Neuronal stem cell (in vitro differentiated cells): ENCODE data around the gene LRP1B.

Source experiments
- DNase-seq: peaks from one replicate; pipeline ENCODE4 v3.0.0-alpha.2; 2013; ENCODE audit warnings: low spot score
- H2AFZ ChIP-seq: one replicate; pipeline ENCODE4 v1.6.1; 2013; ENCODE audit warnings: mild to moderate bottlenecking, low read length, inconsistent platforms
- H2AK5ac ChIP-seq: 2 replicates; pipeline ENCODE4 v1.6.1; 2013; ENCODE audit warnings: low read depth, mild to moderate bottlenecking, inconsistent platforms, low read length, moderate library complexity, mixed read lengths
- H2BK120ac ChIP-seq: 2 replicates; pipeline ENCODE4 v1.6.1; 2013; ENCODE audit warnings: low read depth, mild to moderate bottlenecking, inconsistent platforms, low read length, moderate library complexity, mixed read lengths
- H2BK12ac ChIP-seq: one replicate; pipeline ENCODE4 v1.6.1; 2013; ENCODE audit warnings: low read length, inconsistent platforms
- H2BK15ac ChIP-seq: 2 replicates; pipeline ENCODE4 v1.6.1; 2013; ENCODE audit warnings: mild to moderate bottlenecking, low read length, inconsistent platforms, mixed read lengths
- H2BK5ac ChIP-seq: one replicate; pipeline ENCODE4 v1.6.1; 2013; ENCODE audit warnings: inconsistent platforms, mild to moderate bottlenecking, low read length, moderate library complexity
- H3K14ac ChIP-seq: one replicate; pipeline ENCODE4 v1.6.1; 2013; ENCODE audit warnings: low read length, inconsistent platforms
- H3K18ac ChIP-seq: 2 replicates; pipeline ENCODE4 v1.6.1; 2013; ENCODE audit warnings: low read length, inconsistent platforms
- H3K23ac ChIP-seq: 2 replicates; pipeline ENCODE4 v1.6.1; 2013; ENCODE audit warnings: low read depth, mild to moderate bottlenecking, mixed read lengths, low read length, inconsistent platforms; ENCODE audit not compliant: poor library complexity
- H3K27ac ChIP-seq: replicated peaks from 3 replicates; pipeline ENCODE4 v1.5.1; 2013; ENCODE audit warnings: low read length, inconsistent platforms
- H3K27me3 ChIP-seq, 3 experiments: 2 replicates each; pipeline ENCODE4 v1.6.1; 2013; ENCODE audit warnings: low read length in 3 of 3, mild to moderate bottlenecking in 2 of 3, inconsistent platforms in 1 of 3, low read depth in 1 of 3, mixed read lengths in 1 of 3, moderate library complexity in 1 of 3; ENCODE audit not compliant: control insufficient read depth in 3 of 3, insufficient read depth in 3 of 3
- H3K36me3 ChIP-seq, 2 donors: replicated peaks in 1 of 2; 2 replicates each; pipeline ENCODE4 v1.6.1; 2013; ENCODE audit warnings: low read length in 2 of 2; ENCODE audit not compliant: control insufficient read depth in 2 of 2, insufficient read depth in 2 of 2
- H3K4ac ChIP-seq: 2 replicates; pipeline ENCODE4 v1.6.1; 2013; ENCODE audit warnings: inconsistent platforms, mild to moderate bottlenecking, low read length, moderate library complexity
- H3K4me1 ChIP-seq, 2 donors: 1 replicate in 1 of 2; 2 replicates in 1 of 2; pipeline ENCODE4 v1.6.1; 2013; ENCODE audit warnings: low read length in 2 of 2, low read depth in 1 of 2; ENCODE audit not compliant: control insufficient read depth in 2 of 2, insufficient read depth in 1 of 2
- H3K4me2 ChIP-seq: one replicate; pipeline ENCODE4 v1.6.1; 2013; ENCODE audit warnings: mild to moderate bottlenecking, low read length, inconsistent platforms; ENCODE audit not compliant: insufficient read depth, poor library complexity, severe bottlenecking
- H3K4me3 ChIP-seq, 2 donors: 2 replicates each; pipeline ENCODE4 v1.5.1; 2013; ENCODE audit warnings: low read length in 2 of 2, mild to moderate bottlenecking in 2 of 2, inconsistent platforms in 1 of 2, moderate library complexity in 1 of 2
- H3K79me1 ChIP-seq: one replicate; pipeline ENCODE4 v1.6.1; 2013; ENCODE audit warnings: low read depth, mild to moderate bottlenecking, inconsistent platforms, low read length, moderate library complexity
- H3K9ac ChIP-seq: one replicate; pipeline ENCODE4 v1.6.1; 2013; ENCODE audit warnings: mild to moderate bottlenecking, low read depth, low read length, inconsistent platforms; ENCODE audit not compliant: poor library complexity
- H3K9me3 ChIP-seq, 2 donors: replicated peaks in 1 of 2; 2 replicates each; pipeline versions ENCODE3 to v1.6.1; 2013; ENCODE audit warnings: low read length in 2 of 2, mild to moderate bottlenecking in 2 of 2, inconsistent platforms in 1 of 2, low read depth in 1 of 2, mixed read lengths in 1 of 2, moderate library complexity in 1 of 2; ENCODE audit not compliant: control insufficient read depth in 2 of 2, insufficient read depth in 1 of 2
- H4K8ac ChIP-seq: one replicate; pipeline ENCODE4 v1.6.1; 2013; ENCODE audit warnings: low read depth, mild to moderate bottlenecking, inconsistent platforms, low read length, moderate library complexity
- H4K91ac ChIP-seq: one replicate; pipeline ENCODE4 v1.6.1; 2013; ENCODE audit warnings: low read length, low read depth, mild to moderate bottlenecking, inconsistent platforms; ENCODE audit not compliant: poor library complexity
- WGBS, 2 donors: extraction: QIAGEN DNeasy Blood & Tissue Kit; methylation state at CpG; one replicate each; pipeline ENCODE4 v1.1.7; 2013; ENCODE audit warnings: missing lambda C conversion rate in 2 of 2, mixed read lengths in 1 of 2; ENCODE audit not compliant: insufficient read length in 2 of 2, insufficient replicate concordance in 1 of 2; ENCODE audit errors: extremely low coverage in 2 of 2; 5-methylcytosine and 5-hydroxymethylcytosine counted together

The LRP1B gene

DNA sequence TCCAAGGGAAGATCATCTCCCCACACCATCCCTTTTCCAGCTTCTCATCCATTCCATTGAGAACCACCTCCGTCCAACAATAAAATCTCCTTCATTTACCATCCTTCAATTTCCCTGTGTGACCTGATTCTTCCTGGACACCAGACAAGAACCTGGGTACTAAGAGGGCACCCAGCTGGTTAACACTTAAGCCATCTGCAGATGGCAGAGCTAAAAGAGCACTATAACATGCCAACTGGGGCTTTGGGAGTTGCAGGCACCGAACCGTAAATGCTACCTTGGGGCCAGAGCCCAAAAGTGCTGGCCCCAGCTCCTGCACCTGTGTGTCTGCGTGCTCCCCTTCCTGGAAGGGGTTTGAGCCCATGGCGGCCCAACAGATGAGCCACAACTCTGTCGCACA, 655.0 kb downstream of the LRP1B start:
- Histone ChIP-seq H3K18ac (no peak overlapping the region), H3K4me3 (no peak overlapping the region), H3K4me2 (no peak overlapping the region), H3K27ac (no peak overlapping the region), H2BK120ac (no peak overlapping the region), H4K8ac (no peak overlapping the region), H4K91ac (no peak overlapping the region), H2AFZ (no peak overlapping the region), H3K36me3 (no peaks in the 10 kb centered on the region), H3K14ac (no peak overlapping the region), H3K9ac (no peak overlapping the region), H3K4me1 (no peaks in the 10 kb centered on the region), H3K9me3 (no peaks in the 10 kb centered on the region), H2BK5ac (no peak overlapping the region), H3K79me1 (no peaks in the 10 kb centered on the region), H2BK12ac (no peak overlapping the region), H3K27me3 (no peaks in the 10 kb centered on the region), H3K4ac (no peak overlapping the region), H2BK15ac (no peak overlapping the region), H2AK5ac (no peak overlapping the region), H3K23ac (no peak overlapping the region)
- WGBS, 2 donors: no CpG with 5 or more reads among the region's 6 CpGs
- no peak for DNase-seq

- DNase-seq: no peak
- no peak overlapping the region for H3K4ac ChIP-seq
Measured at GRCh38 chr2:141468761-141469160, 662.1 kb downstream of the LRP1B start.

DNA sequence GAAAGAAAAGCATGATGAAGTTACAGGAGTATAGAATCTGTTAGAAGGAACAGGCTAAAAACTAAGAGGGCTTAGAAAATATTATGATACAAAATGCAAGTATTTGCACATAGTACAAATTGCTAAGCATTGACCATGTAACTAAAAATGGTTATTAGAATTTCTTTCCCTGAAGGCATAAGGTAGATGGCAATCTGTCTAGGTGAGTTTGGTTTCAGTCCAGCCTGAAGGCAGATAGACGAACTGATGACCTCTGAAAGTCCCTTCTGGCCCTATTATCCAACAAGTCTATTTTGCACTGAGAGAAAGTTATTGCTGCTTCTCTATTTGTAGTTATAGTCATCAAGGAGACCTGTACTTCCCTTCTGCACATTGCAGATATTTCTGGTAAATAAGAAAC, 663.5 kb downstream of the LRP1B start:
- Histone ChIP-seq H2BK15ac (no peak overlapping the region), H2BK5ac (no peak overlapping the region), H3K4me2 (no peak overlapping the region), H4K91ac (no peak overlapping the region), H2AFZ (no peak overlapping the region), H4K8ac (no peak overlapping the region), H3K4me1 (no peaks in the 10 kb centered on the region), H3K9me3 (no peaks in the 10 kb centered on the region), H3K4ac (no peak overlapping the region), H3K36me3 (no peaks in the 10 kb centered on the region), H3K18ac (no peak overlapping the region), H2BK120ac (no peak overlapping the region), H3K9ac (no peak overlapping the region), H2AK5ac (no peak overlapping the region), H3K79me1 (no peaks in the 10 kb centered on the region), H2BK12ac (no peak overlapping the region), H3K27me3 (no peaks in the 10 kb centered on the region), H3K27ac (no peak overlapping the region), H3K14ac (no peak overlapping the region), H3K4me3 (no peak overlapping the region), H3K23ac (no peak overlapping the region)
- no peak for DNase-seq
- no CpG with 5 or more reads among the region's 1 CpG for WGBS, 2 donors

More at GRCh38 chr2:141468761-141469160, 662.1 kb downstream of the LRP1B start:
- H3K79me1 ChIP-seq: no peaks in the 10 kb centered on the region
- H2BK5ac ChIP-seq: no peak overlapping the region
- WGBS, 2 donors: no CpG with 5 or more reads among the region's 6 CpGs
- no peak overlapping the region for H4K91ac ChIP-seq
- no peak overlapping the region for H2BK12ac ChIP-seq
- no peak overlapping the region for H3K9ac ChIP-seq
- no peak overlapping the region for H4K8ac ChIP-seq
- H3K4me1 ChIP-seq: no peaks in the 10 kb centered on the region
- H3K4me3 ChIP-seq: no peak overlapping the region
- no peak overlapping the region for H2AFZ ChIP-seq
- no peak overlapping the region for H3K4me2 ChIP-seq
- H3K14ac ChIP-seq: no peak overlapping the region
- H3K23ac ChIP-seq: no peak overlapping the region
- no peaks in the 10 kb centered on the region for H3K36me3 ChIP-seq
- no peak overlapping the region for H3K27ac ChIP-seq
- H3K18ac ChIP-seq: no peak overlapping the region
- H3K27me3 ChIP-seq: no peaks in the 10 kb centered on the region
- no peak overlapping the region for H2BK15ac ChIP-seq
- no peak overlapping the region for H2AK5ac ChIP-seq
- H2BK120ac ChIP-seq: no peak overlapping the region
- no peaks in the 10 kb centered on the region for H3K9me3 ChIP-seq

- H3K23ac ChIP-seq: no peak overlapping the region
- H3K9me3 ChIP-seq: no peaks in the 10 kb centered on the region
- no peak overlapping the region for H4K8ac ChIP-seq
- no peak overlapping the region for H3K4ac ChIP-seq
- no peak overlapping the region for H4K91ac ChIP-seq
- H3K36me3 ChIP-seq: no peaks in the 10 kb centered on the region
- H2BK15ac ChIP-seq: no peak overlapping the region
- no peak overlapping the region for H2AFZ ChIP-seq
- no peak overlapping the region for H3K4me2 ChIP-seq
- no peak overlapping the region for H3K27ac ChIP-seq
- no peak overlapping the region for H3K4me3 ChIP-seq
- H2BK5ac ChIP-seq: no peak overlapping the region
- H3K9ac ChIP-seq: no peak overlapping the region
- no peak overlapping the region for H3K14ac ChIP-seq
- H3K27me3 ChIP-seq: no peaks in the 10 kb centered on the region
- no peak overlapping the region for H3K18ac ChIP-seq
- DNase-seq: no peak
- H2BK12ac ChIP-seq: no peak overlapping the region
- H2AK5ac ChIP-seq: no peak overlapping the region
- H3K4me1 ChIP-seq: no peaks in the 10 kb centered on the region
- H2BK120ac ChIP-seq: no peak overlapping the region
- no peaks in the 10 kb centered on the region for H3K79me1 ChIP-seq
Measured at GRCh38 chr2:141464995-141465394, 665.8 kb downstream of the LRP1B start.
